Neural progenitor cell (in vitro differentiated cells): ENCODE data around the gene VRK3.

ENCODE experiments used
- EZH2 ChIP-seq: fragments of 200-600 bp; sonication (generic); IDR thresholded peaks from 2 replicates; pipeline ENCODE4 v1.6.1; 2017; ENCODE audit warnings: antibody characterized with exemption, mild to moderate bottlenecking, moderate library complexity
- EZH2phosphoT487 ChIP-seq: fragments of 200-600 bp; sonication (generic); IDR thresholded peaks from 2 replicates; pipeline ENCODE4 v1.6.1; 2017; ENCODE audit warnings: antibody characterized with exemption
- TF ChIP-seq, protein P1 (sequence below): fragments of 200-600 bp; sonication (generic); IDR thresholded peaks from 2 replicates; pipeline ENCODE4 v1.5.1; 2017; ENCODE audit warnings: antibody characterized with exemption, mild to moderate bottlenecking

DNA sequence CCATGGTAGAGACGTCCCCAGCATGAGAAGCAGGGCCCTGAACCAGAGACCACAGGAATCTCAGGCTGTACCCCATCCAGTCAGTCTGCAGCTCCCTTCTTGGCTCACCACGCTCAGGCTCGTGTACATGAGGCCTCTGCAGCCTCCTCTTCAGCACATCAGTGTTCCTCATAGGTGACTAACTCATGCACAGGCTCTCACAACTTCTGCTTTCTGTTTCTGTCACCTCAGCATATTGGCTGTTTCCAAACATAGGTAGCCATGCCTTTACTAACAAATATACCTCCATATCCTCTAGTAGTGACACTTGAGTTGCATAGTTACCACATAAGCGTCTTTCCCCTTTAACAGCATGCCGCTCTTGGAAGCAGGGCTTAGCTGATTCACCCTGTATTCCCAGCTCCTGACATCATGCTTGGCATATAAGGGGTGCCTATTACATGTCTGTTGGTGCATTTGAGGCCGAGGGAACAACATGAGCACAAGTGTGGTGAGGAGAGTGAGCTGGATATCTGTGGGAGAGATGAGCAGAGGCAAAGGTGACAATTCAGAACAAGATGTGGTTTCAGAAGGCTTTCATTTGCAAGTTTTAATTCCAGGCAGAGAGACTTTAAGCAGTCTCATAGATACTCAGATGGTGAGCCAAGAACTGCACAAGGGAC, 17.3 kb upstream of the VRK3 start:
- TF ChIP-seq, protein P1, sequence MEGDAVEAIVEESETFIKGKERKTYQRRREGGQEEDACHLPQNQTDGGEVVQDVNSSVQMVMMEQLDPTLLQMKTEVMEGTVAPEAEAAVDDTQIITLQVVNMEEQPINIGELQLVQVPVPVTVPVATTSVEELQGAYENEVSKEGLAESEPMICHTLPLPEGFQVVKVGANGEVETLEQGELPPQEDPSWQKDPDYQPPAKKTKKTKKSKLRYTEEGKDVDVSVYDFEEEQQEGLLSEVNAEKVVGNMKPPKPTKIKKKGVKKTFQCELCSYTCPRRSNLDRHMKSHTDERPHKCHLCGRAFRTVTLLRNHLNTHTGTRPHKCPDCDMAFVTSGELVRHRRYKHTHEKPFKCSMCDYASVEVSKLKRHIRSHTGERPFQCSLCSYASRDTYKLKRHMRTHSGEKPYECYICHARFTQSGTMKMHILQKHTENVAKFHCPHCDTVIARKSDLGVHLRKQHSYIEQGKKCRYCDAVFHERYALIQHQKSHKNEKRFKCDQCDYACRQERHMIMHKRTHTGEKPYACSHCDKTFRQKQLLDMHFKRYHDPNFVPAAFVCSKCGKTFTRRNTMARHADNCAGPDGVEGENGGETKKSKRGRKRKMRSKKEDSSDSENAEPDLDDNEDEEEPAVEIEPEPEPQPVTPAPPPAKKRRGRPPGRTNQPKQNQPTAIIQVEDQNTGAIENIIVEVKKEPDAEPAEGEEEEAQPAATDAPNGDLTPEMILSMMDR = no peak
- TF ChIP-seq EZH2 (no peak), EZH2phosphoT487 (no peak)
